Loucy (cell line): ENCODE results near the gene UTY.
"Not testable (repeated sequence)": the region's sequence is repeated elsewhere in the genome, so short reads cannot be mapped to it uniquely, and the experiment has no call there.

ENCODE experiments used
- H2AFZ ChIP-seq: fragments of 200-600 bp; sonication (generic); 2 replicates; pipeline ENCODE4 v1.6.0; 2016; ENCODE audit warnings: antibody characterized with exemption, mild to moderate bottlenecking, low read length, moderate library complexity
- H3F3A ChIP-seq: fragments of 200-600 bp; 2 replicates; pipeline ENCODE4 v1.6.0; 2016; ENCODE audit warnings: antibody characterized with exemption, low read depth, mild to moderate bottlenecking
- H3K27me3 ChIP-seq: fragments of 200-600 bp; sonication (generic); 2 replicates; pipeline ENCODE4 v1.6.1; 2014; ENCODE audit warnings: low read length, mild to moderate bottlenecking; ENCODE audit not compliant: insufficient read depth, poor library complexity, severe bottlenecking
- H3K36me3 ChIP-seq: fragments of 200-600 bp; sonication (generic); 2 replicates; pipeline ENCODE4 v1.6.1; 2016; ENCODE audit warnings: low read length; ENCODE audit not compliant: insufficient read depth
- H3K4me1 ChIP-seq: fragments of 200-600 bp; sonication (generic); 2 replicates; pipeline ENCODE4 v1.5.1; 2014; ENCODE audit warnings: low read length, mild to moderate bottlenecking; ENCODE audit not compliant: insufficient read depth, poor library complexity, severe bottlenecking
- H3K4me2 ChIP-seq: fragments of 200-600 bp; sonication (generic); 2 replicates; pipeline ENCODE4 v1.6.0; 2014; ENCODE audit warnings: antibody characterized with exemption, low read length, low read depth, mild to moderate bottlenecking; ENCODE audit not compliant: poor library complexity, severe bottlenecking
- H3K4me3 ChIP-seq: fragments of 200-600 bp; sonication (generic); 2 replicates; pipeline ENCODE4 v1.5.1; 2014; ENCODE audit warnings: low read length, mild to moderate bottlenecking, mixed read lengths; ENCODE audit not compliant: poor library complexity, severe bottlenecking
- H3K79me2 ChIP-seq: fragments of 200-600 bp; sonication (generic); 2 replicates; pipeline ENCODE4 v1.6.1; 2014; ENCODE audit warnings: low read length; ENCODE audit not compliant: insufficient read depth
- H3K9ac ChIP-seq: fragments of 200-600 bp; sonication (generic); 2 replicates; pipeline ENCODE4 v1.6.0; 2014; ENCODE audit warnings: mild to moderate bottlenecking, low read depth, low read length, moderate library complexity; ENCODE audit not compliant: poor library complexity, severe bottlenecking
- H3K9me2 ChIP-seq: fragments of 200-600 bp; sonication (generic); replicated peaks from 2 replicates; pipeline ENCODE4 v1.6.1; 2016; ENCODE audit warnings: low read depth, low read length, mixed read lengths
- H3K9me3 ChIP-seq: fragments of 200-600 bp; sonication (generic); 2 replicates; pipeline ENCODE4 v1.6.1; 2014; ENCODE audit warnings: mild to moderate bottlenecking, antibody characterized with exemption, low read length, low read depth; ENCODE audit not compliant: insufficient read depth
- H4K20me1 ChIP-seq: fragments of 200-600 bp; sonication (generic); 2 replicates; pipeline ENCODE4 v1.6.0; 2014; ENCODE audit warnings: antibody characterized with exemption, low read length, mild to moderate bottlenecking; ENCODE audit not compliant: insufficient read depth, poor library complexity, severe bottlenecking
- EZH2phosphoT487 ChIP-seq: fragments of 200-600 bp; IDR thresholded peaks from 2 replicates; pipeline ENCODE4 v1.6.1; 2018; ENCODE audit warnings: antibody characterized with exemption, mild to moderate bottlenecking, moderate library complexity, borderline replicate concordance
- TF ChIP-seq, protein P1 (sequence below): fragments of 200-600 bp; sonication (generic); conservative IDR thresholded peaks from 2 replicates; pipeline ENCODE4 v1.5.1; 2014; ENCODE audit warnings: mild to moderate bottlenecking, antibody characterized with exemption, low read length

UTY gene

DNA sequence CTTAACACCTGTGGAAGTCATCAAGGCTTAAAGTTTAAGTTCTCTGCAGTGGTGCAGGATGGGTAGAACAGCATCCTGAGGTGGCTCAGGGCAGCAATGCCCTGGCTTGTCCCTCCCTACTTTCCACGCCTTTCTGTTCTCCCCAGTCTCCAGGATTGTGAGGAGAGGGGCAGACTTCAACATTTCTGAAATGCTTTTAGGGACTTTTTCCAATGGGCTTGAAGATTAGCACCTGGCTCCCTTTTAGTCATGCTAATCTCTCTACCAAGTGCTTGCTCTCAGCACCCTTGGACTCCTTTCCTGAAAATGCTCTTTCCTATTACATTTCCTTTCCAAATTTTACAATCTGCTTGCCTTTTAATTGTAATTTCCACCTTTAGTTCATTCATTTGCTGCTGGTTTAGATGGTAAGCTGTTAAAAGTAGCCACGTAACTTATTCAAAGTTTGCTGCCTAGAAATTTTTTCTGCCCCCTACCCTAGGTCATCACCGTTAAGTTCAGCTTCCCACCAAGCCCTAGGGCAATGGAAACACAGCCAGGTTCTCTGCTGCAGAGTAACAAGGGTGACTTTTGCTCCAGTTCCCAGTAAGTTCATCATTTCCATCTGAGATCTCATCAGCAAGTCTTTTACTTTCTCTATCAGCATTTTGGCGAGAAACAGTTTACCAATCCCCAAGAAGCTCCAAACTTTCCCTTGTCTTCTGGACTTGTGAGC is 183.5 kb downstream of the UTY start:
- no peaks in the 10 kb centered on the region for H3K36me3 ChIP-seq
- H3K4me2 ChIP-seq = no peak overlapping the region
- no peak overlapping the region for H3K9ac ChIP-seq
- H3K79me2 ChIP-seq = no peaks in the 10 kb centered on the region
- H2AFZ ChIP-seq = no peak overlapping the region
- H4K20me1 ChIP-seq = no peaks in the 10 kb centered on the region
- H3K4me1 ChIP-seq = no peaks in the 10 kb centered on the region
- no peak overlapping the region for H3K4me3 ChIP-seq
- H3K27me3 ChIP-seq = no peaks in the 10 kb centered on the region
- no peaks in the 10 kb centered on the region for H3K9me2 ChIP-seq
- H3K9me3 ChIP-seq = no peaks in the 10 kb centered on the region
- TF ChIP-seq EZH2phosphoT487 = no peak
- H3F3A ChIP-seq = no peaks in the 10 kb centered on the region

DNA sequence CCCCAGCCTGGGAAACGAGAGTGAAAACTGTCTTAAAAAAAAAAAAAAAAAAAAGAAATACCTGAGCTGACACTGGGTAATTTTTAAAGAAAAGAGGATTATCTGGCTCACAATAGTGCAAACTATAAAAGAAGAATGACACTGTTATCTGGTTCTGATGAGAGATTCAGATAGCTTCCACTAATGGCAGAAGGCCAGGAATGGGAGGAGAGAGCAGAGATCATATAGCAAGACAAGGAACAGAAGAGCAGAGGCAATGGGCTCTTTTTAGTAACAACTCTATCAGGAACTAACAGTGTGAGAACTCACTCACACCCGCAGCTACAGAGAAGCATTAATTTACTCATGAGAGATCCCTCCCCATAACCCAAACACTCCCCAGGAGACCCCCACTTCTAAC is 184.8 kb downstream of the UTY start:
- no peaks in the 10 kb centered on the region for H3K4me1 ChIP-seq
- no peak for TF ChIP-seq EZH2phosphoT487
- TF ChIP-seq, protein P1, sequence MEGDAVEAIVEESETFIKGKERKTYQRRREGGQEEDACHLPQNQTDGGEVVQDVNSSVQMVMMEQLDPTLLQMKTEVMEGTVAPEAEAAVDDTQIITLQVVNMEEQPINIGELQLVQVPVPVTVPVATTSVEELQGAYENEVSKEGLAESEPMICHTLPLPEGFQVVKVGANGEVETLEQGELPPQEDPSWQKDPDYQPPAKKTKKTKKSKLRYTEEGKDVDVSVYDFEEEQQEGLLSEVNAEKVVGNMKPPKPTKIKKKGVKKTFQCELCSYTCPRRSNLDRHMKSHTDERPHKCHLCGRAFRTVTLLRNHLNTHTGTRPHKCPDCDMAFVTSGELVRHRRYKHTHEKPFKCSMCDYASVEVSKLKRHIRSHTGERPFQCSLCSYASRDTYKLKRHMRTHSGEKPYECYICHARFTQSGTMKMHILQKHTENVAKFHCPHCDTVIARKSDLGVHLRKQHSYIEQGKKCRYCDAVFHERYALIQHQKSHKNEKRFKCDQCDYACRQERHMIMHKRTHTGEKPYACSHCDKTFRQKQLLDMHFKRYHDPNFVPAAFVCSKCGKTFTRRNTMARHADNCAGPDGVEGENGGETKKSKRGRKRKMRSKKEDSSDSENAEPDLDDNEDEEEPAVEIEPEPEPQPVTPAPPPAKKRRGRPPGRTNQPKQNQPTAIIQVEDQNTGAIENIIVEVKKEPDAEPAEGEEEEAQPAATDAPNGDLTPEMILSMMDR = no peak
- no peak overlapping the region for H2AFZ ChIP-seq
- H3K4me2 ChIP-seq = no peak overlapping the region
- H3K79me2 ChIP-seq = no peaks in the 10 kb centered on the region
- H3K36me3 ChIP-seq = no peaks in the 10 kb centered on the region
- no peak overlapping the region for H3K9ac ChIP-seq
- no peak overlapping the region for H3K4me3 ChIP-seq
- no peaks in the 10 kb centered on the region for H3K27me3 ChIP-seq
- no peaks in the 10 kb centered on the region for H3F3A ChIP-seq
- H4K20me1 ChIP-seq = no peaks in the 10 kb centered on the region
- H3K9me3 ChIP-seq = no peaks in the 10 kb centered on the region
- no peaks in the 10 kb centered on the region for H3K9me2 ChIP-seq

GRCh38 chrY:13291199-13291598 is 188.6 kb downstream of the UTY start:
- no peak overlapping the region for H3K9ac ChIP-seq
- no peak overlapping the region for H3K4me3 ChIP-seq
- H3K9me2 ChIP-seq = no peaks in the 10 kb centered on the region
- TF ChIP-seq, protein P1 = no peak
- no peak for TF ChIP-seq EZH2phosphoT487
- H3K79me2 ChIP-seq = no peaks in the 10 kb centered on the region
- H3F3A ChIP-seq = no peaks in the 10 kb centered on the region
- no peaks in the 10 kb centered on the region for H3K4me1 ChIP-seq
- no peaks in the 10 kb centered on the region for H3K27me3 ChIP-seq
- H2AFZ ChIP-seq = no peak overlapping the region
- no peaks in the 10 kb centered on the region for H3K9me3 ChIP-seq
- no peaks in the 10 kb centered on the region for H4K20me1 ChIP-seq
- no peak overlapping the region for H3K4me2 ChIP-seq
- H3K36me3 ChIP-seq = no peaks in the 10 kb centered on the region

DNA sequence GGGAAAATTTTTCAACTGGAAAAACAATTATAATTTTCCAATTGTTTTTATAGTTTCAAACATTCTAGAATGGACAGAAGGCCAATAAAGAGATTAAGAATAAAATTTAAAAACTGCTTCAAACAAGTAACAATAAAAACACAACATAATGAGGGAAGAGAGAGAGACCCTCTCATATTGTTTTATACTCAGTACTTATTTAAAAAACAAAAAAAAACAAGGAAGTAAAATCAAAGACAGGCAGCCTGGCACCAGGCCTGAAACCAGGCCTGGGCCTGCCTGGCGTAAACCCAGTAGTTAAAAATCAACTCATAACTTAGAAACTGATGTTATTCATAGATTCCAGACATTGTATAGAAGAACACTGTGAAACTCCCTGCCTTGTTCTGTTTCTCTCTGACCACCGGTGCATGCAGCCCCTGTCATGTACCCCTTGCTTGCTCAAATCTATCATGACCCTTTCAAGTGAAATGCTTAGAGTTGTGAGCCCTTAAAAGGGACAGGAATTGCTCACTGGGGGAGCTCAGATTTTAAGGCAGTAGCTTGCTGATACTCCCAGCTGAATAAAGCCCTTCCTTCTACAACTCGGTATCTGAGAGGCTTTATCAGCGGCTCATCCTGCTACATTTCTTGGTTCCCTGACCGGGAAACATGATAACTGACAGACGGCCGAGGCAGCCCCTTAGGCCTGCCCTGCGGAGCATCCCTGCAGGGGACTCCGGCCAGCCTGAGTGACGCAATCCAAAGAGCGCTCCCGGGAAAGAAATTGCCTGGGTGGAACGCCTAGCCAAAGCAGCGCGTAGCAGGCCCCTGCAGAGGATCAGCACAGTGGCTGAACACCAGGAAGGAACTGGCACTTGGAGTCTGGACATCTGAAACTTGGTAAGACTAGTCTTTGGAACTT is 197.4 kb downstream of the UTY start:
- not testable (repeated sequence) for H3K4me2 ChIP-seq, H2AFZ ChIP-seq, H3K79me2 ChIP-seq, H3F3A ChIP-seq, H3K27me3 ChIP-seq, H3K9ac ChIP-seq, H3K9me2 ChIP-seq, H4K20me1 ChIP-seq, H3K36me3 ChIP-seq, H3K4me3 ChIP-seq, H3K9me3 ChIP-seq, H3K4me1 ChIP-seq
